SKM-1 (cell line): Measurements from ENCODE around the gene DPP8.
"Not testable (repeated sequence)": the region's sequence is repeated elsewhere in the genome, so short reads cannot be mapped to it uniquely, and the experiment has no call there.

Experiments
- DNase-seq: peaks from one replicate; lab custom pipeline; 2025; ENCODE audit not compliant: unreplicated experiment; lab: John Stamatoyannopoulos, UW

Gene DPP8

GRCh38 chr15:65516997-65517865 lies at the start of gene DPP8:
Gene DPP8 (minus strand): TSS chr15:65517689. CDS start chr15:65512553, 5,136 bp downstream.
- DNase-seq: peak; percentile 82

- no peak for DNase-seq
These were observed 44.4 kb upstream of the DPP8 start for GRCh38 chr15:65561934-65562333.

GRCh38 chr15:65559941-65560340 lies 42.5 kb upstream of the DPP8 start:
- DNase-seq: no peak

GRCh38 chr15:65558997-65559760 lies 41.7 kb upstream of the DPP8 start:
- DNase-seq: no peak

- no peak for DNase-seq
These were observed 40.8 kb upstream of the DPP8 start for GRCh38 chr15:65558336-65558735.

GRCh38 chr15:65556622-65557021 lies 39.1 kb upstream of the DPP8 start:
- DNase-seq: no peak

- no peak for DNase-seq
These were observed 36.2 kb upstream of the DPP8 start for GRCh38 chr15:65553691-65554090.

GRCh38 chr15:65552851-65553250 lies 35.4 kb upstream of the DPP8 start:
- DNase-seq: not testable (repeated sequence)

- no peak for DNase-seq
These were observed 33.7 kb upstream of the DPP8 start for GRCh38 chr15:65551183-65551582.

GRCh38 chr15:65550681-65551098 lies 33.2 kb upstream of the DPP8 start:
- DNase-seq: no peak

GRCh38 chr15:65549288-65549687 lies 31.8 kb upstream of the DPP8 start:
- not testable (repeated sequence) for DNase-seq

- DNase-seq: no peak
These were observed 30.4 kb upstream of the DPP8 start for GRCh38 chr15:65547841-65548240.

- no peak for DNase-seq
These were observed 23.8 kb upstream of the DPP8 start for GRCh38 chr15:65541231-65541820.

- DNase-seq: no peak
These were observed 22.8 kb upstream of the DPP8 start for GRCh38 chr15:65540314-65540713.

GRCh38 chr15:65535192-65535591 lies 17.7 kb upstream of the DPP8 start:
- DNase-seq: no peak

GRCh38 chr15:65533057-65533756 lies 15.7 kb upstream of the DPP8 start:
- DNase-seq: no peak

GRCh38 chr15:65532738-65533051 lies 15.2 kb upstream of the DPP8 start:
- no peak for DNase-seq

GRCh38 chr15:65530318-65531111 lies 13.0 kb upstream of the DPP8 start, which contains the start of gene HACD3:
Gene HACD3 (plus strand): TSS chr15:65530463. CDS start chr15:65530632, 169 bp downstream.
- DNase-seq: peak; percentile 60

GRCh38 chr15:65529762-65530317 lies 12.4 kb upstream of the DPP8 start:
- no peak for DNase-seq

- DNase-seq: no peak
These were observed 11.1 kb upstream of the DPP8 start for GRCh38 chr15:65528461-65529060.
